Stomach (tissue), 4 donors: ENCODE results near the gene GULP1.

ENCODE experiments used
- EP300 ChIP-seq: sonication (generic); formaldehyde crosslinking; IDR thresholded peaks from one replicate; pipeline ENCODE4 v1.6.1; 2017; ENCODE audit warnings: antibody characterized with exemption
- POLR2AphosphoS5 ChIP-seq, 3 donors: sonication (generic); formaldehyde crosslinking; IDR thresholded peaks; one replicate each; pipeline ENCODE4 v1.6.1; 2016; ENCODE audit warnings: antibody characterized with exemption in 3 of 3

DNA sequence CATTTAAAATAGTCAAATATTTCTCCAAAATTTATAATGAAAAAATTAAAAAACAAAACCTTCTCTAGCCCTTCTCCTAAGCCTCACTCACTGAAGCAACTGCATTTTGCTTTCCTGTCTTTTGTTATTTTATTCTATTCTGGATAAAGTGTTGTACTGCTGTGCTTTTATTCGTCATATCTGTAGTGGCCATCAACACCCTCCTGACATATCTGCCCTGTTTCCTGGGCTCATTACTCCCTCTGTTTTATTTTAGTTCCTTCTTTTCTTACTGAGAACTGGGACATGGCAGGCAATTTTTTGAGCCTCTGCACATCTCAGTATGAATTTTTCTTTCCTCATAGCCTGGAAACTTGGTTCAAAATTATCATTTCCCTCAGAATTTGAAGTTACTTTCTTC is 224.2 kb downstream of the GULP1 start:
- TF ChIP-seq POLR2AphosphoS5 (IDR thresholded peaks at IDR 0.05) = no peak
- no peak for TF ChIP-seq EP300
